Uterus (tissue), 4 donors: Measurements from ENCODE around the gene DNAAF6. TPM values are rescaled to one million over a fixed set of nuclear protein-coding genes. Genes with fewer than 3 reads are reported as not detected.
"Not testable (repeated sequence)": the region's sequence is repeated elsewhere in the genome, so short reads cannot be mapped to it uniquely, and the experiment has no call there.

Experiments
- DNase-seq, 2 donors: peaks; one replicate each; pipeline ENCODE4 v3.0.0-alpha.2; 2019 to 2020
- H3K27ac ChIP-seq, 2 donors: fragments of 200-600 bp; sonication (generic); 1 replicate in 1 of 2; 2 replicates in 1 of 2; pipeline ENCODE4 v1.5.1; 2016 to 2018
- H3K27me3 ChIP-seq, 2 donors: fragments of 200-600 bp; sonication (generic); one replicate each; pipeline ENCODE4 v1.5.1; 2018 to 2019; ENCODE audit warnings: control low read depth in 1 of 2
- H3K36me3 ChIP-seq, 2 donors: fragments of 200-600 bp; sonication (generic); one replicate each; pipeline ENCODE4 v1.5.1; 2019; ENCODE audit warnings: control low read depth in 1 of 2
- H3K4me1 ChIP-seq, 2 donors: fragments of 200-600 bp; sonication (generic); one replicate each; pipeline ENCODE4 v1.5.1; 2018 to 2019; ENCODE audit warnings: control low read depth in 1 of 2
- H3K4me3 ChIP-seq, 2 donors: fragments of 200-600 bp; sonication (generic); 1 replicate in 1 of 2; 2 replicates in 1 of 2; pipeline ENCODE4 v1.5.1; 2018 to 2019; ENCODE audit warnings: mild to moderate bottlenecking in 1 of 2
- H3K9me3 ChIP-seq, 2 donors: fragments of 200-600 bp; sonication (generic); one replicate each; pipeline ENCODE4 v1.5.1; 2019; ENCODE audit warnings: control low read depth in 1 of 2
- POLR2A ChIP-seq, 2 donors: fragments of 450-650 bp; IDR thresholded peaks; one replicate each; pipeline ENCODE4 v1.6.1; 2016; ENCODE audit warnings: antibody characterized with exemption in 2 of 2, mild to moderate bottlenecking in 1 of 2, moderate library complexity in 1 of 2
- intact Hi-C: fragments of 100-400 bp; cut with DNase I; formaldehyde crosslinking; loops from one replicate; pipeline ENCODE4 v1.15.1; 2023; ENCODE audit warnings: low total_unique reads
- total RNA-seq, 4 donors: library from RNA; depleted of rRNA in 3 of 4; stranded (reverse); fragments of >200 nt in 3 of 4; gene quantifications; one replicate each; pipeline versions ENCODE4 v1.1.0 to v1.2.4, GENCODE V29; 2014 to 2023
- TF ChIP-seq, protein P1 (sequence below), 4 experiments: fragments of 200-600 bp in 2 of 4; fragments of 450-650 bp in 2 of 4; sonication (generic) in 2 of 4; IDR thresholded peaks; one replicate each; pipeline ENCODE4 v1.5.1; 2016 to 2019; ENCODE audit warnings: antibody characterized with exemption in 4 of 4, mild to moderate bottlenecking in 2 of 4, moderate library complexity in 1 of 4
- donor health status: DM: yes; HTN: yes; CAD: no.

DNAAF6 gene
- total RNA-seq, 4 donors from 2014 or later: 0.48 TPM; not detected in 3

DNA sequence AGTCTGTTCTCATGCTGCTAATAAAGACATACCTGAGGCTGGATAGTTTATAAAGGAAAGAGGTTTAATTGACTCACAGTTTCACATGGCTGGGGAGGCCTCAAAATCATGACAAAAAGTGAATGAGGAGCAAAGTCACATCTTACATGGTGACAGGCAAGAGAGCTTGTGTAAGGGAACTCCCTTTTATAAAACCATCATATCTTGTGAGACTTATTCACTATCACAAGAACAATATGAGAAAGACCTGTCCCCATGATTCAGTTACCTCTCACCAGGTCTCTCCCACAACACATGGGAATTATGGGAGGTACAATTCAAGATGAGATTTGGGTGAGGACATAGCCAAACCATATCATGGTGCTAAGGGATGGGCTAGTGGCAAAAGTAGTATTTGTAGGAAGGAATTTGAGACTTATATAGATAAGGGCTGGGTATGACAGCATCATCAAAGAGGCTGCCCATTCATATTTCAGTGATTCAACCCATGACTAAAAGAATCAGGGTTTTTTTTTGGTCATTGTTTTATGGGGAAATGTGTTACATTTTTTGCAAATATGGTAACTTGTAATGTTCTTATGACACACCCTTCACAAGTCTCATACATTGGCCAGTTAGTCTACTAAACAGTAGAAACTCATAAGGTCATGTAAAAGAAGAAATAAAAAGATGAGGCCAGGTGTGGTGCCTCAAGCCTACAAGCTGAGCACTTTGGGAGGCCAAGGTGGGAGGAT is 34.9 kb upstream of the DNAAF6 start:
- TF ChIP-seq, protein P1, sequence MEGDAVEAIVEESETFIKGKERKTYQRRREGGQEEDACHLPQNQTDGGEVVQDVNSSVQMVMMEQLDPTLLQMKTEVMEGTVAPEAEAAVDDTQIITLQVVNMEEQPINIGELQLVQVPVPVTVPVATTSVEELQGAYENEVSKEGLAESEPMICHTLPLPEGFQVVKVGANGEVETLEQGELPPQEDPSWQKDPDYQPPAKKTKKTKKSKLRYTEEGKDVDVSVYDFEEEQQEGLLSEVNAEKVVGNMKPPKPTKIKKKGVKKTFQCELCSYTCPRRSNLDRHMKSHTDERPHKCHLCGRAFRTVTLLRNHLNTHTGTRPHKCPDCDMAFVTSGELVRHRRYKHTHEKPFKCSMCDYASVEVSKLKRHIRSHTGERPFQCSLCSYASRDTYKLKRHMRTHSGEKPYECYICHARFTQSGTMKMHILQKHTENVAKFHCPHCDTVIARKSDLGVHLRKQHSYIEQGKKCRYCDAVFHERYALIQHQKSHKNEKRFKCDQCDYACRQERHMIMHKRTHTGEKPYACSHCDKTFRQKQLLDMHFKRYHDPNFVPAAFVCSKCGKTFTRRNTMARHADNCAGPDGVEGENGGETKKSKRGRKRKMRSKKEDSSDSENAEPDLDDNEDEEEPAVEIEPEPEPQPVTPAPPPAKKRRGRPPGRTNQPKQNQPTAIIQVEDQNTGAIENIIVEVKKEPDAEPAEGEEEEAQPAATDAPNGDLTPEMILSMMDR (IDR thresholded peaks at IDR 0.05): no peak
- TF ChIP-seq POLR2A (IDR thresholded peaks at IDR 0.05): no peak
- H3K27me3 ChIP-seq: no peaks in the 10 kb centered on the region

DNA sequence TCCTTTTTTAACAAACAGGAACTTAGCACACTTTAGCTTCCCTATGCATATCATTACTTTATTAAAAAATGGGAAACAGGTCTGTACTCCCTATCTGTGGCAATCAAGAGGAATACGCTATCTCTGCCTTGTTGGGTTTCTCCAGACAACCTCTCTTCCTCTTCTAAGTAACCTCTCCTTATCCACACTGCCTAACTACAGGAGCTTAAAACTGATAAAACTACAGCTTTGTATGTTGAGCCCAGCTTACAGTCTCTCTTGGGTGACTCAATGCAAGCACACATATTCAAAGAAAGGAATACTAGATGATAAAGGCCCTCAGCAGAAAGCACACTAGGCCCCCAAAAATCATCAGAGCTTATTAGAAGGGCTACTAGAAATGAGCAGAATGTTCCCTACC is 9.1 kb upstream of the DNAAF6 start:
- Histone ChIP-seq H3K4me3 (no peak overlapping the region), H3K36me3 (no peaks in the 10 kb centered on the region), H3K9me3 (no peaks in the 10 kb centered on the region), H3K27me3 (peaks cover 0 to 4% of the 10 kb centered on the region in 2 donors), H3K27ac (no peak overlapping the region), H3K4me1 (no peaks in the 10 kb centered on the region)
- intact Hi-C loops: no loop called here
- no peak for DNase-seq
- no peak for TF ChIP-seq POLR2A (IDR thresholded peaks at IDR 0.05)
- TF ChIP-seq, protein P1 (IDR thresholded peaks at IDR 0.05): no peak

More for the DNA sequence above, 34.9 kb upstream of the DNAAF6 start:
- intact Hi-C loops: no loop called here
- no peak for DNase-seq
- no peaks in the 10 kb centered on the region for H3K36me3 ChIP-seq
- H3K27ac ChIP-seq: no peak overlapping the region
- H3K4me3 ChIP-seq: no peak overlapping the region
- no peaks in the 10 kb centered on the region for H3K9me3 ChIP-seq
- H3K4me1 ChIP-seq: no peaks in the 10 kb centered on the region

DNA sequence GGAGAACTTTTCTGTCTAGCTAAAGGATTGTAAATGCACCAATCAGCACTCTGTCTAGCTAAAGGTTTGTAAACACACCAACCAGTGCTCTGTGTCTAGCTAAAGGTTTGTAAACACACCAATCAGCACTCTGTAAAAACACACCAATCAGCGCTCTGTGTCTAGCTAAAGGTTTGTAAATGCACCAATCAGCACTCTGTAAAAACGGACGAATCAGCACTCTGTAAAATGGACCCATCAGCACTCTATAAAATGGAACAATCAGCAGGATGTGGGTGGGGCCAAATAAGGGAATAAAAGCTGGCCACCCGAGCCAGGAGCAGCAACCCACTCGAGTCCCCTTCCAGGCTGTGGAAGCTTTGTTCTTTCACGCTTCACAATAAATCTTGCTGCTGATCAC is 8.3 kb upstream of the DNAAF6 start:
- intact Hi-C loops, H3K4me1 ChIP-seq, H3K27me3 ChIP-seq: not testable (repeated sequence)

DNA sequence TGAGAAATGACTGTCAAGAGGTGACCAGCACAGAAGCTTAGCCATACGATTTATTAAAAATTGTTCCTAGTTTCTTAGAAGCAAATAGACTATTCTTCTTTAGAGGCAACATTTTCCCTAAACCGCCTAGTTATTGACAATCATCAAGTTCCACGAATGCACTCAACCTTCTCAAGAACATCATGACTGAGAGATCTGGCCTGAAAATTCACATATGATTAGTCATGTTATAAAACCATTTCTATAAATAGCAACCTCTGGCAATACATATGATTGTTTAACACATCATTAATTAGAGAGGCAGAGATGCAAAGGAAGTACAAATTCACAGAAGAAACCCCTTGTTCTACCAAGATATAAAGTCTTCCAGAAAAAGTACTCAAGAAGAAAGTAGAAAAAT is 6.9 kb upstream of the DNAAF6 start:
- Histone ChIP-seq H3K27me3 (peaks cover 0 to 4% of the 10 kb centered on the region in 2 donors), H3K4me3 (no peak overlapping the region), H3K36me3 (no peaks in the 10 kb centered on the region), H3K4me1 (no peaks in the 10 kb centered on the region), H3K27ac (no peak overlapping the region), H3K9me3 (no peaks in the 10 kb centered on the region)
- no peak for DNase-seq
- TF ChIP-seq POLR2A (IDR thresholded peaks at IDR 0.05): no peak
- TF ChIP-seq, protein P1 (IDR thresholded peaks at IDR 0.05): no peak
- intact Hi-C loops: no loop called here

More for the DNA sequence above, 8.3 kb upstream of the DNAAF6 start:
- H3K9me3 ChIP-seq, H3K36me3 ChIP-seq, H3K27ac ChIP-seq, DNase-seq, H3K4me3 ChIP-seq: not testable (repeated sequence)

DNA sequence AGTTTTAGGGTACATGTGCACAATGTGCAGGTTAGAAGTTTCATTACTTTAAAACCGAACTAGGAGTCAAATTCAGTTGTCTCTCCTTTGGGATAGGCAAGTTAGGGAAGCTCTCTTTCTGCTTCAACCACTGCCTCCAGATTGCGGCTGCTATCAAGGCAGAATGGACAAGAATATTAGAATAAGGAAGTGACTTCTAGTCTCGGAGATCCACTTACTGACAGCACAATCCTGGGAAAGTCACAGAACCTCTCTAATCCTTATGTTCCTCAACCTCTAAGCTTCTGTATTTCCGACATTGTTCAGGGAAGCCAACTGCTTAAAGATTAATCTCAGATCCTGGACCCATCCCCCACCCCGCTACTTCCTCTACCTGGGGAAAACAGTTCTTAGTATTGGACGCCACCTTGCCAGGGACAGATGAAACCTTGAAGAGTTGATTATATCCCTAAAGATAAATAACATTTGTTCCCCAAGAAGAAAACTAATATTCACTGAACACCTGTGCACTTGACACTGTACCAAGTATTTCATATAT is 2.3 kb upstream of the DNAAF6 start:
- no peak overlapping the region for H3K4me3 ChIP-seq
- no peak for TF ChIP-seq POLR2A (IDR thresholded peaks at IDR 0.05)
- TF ChIP-seq, protein P1 (IDR thresholded peaks at IDR 0.05): no peak
- H3K9me3 ChIP-seq: no peaks in the 10 kb centered on the region
- intact Hi-C loops: no loop called here
- H3K27me3 ChIP-seq: no peaks in the 10 kb centered on the region
- no peaks in the 10 kb centered on the region for H3K4me1 ChIP-seq
- H3K27ac ChIP-seq: no peak overlapping the region
- no peak for DNase-seq
- no peaks in the 10 kb centered on the region for H3K36me3 ChIP-seq
